ENCODE measurements around the gene FAM120A. TPM values are rescaled to one million over a fixed set of nuclear protein-coding genes. Genes with fewer than 3 reads are reported as not detected.

FAM120A gene
- total RNA-seq, 1 donor from 2014 or later = 59.3 TPM

GRCh38 chr9:93610206-93610605 is 158.7 kb downstream of the FAM120A start:
- Mint-ChIP-seq H3K27me3 (no peaks in the 10 kb centered on the region), H3K4me1 (ENCODE audit: low read depth) (peaks cover 3% of the 10 kb centered on the region), H3K36me3 (ENCODE audit: insufficient read depth) (peaks cover 32% of the 10 kb centered on the region), H3K4me3 (ENCODE audit: low read depth) (no peak overlapping the region), H3K27ac (no peak overlapping the region), H3K9me3 (ENCODE audit: low read depth) (peaks cover 32% of the 10 kb centered on the region)
- TF ChIP-seq CTCF (IDR thresholded peaks at IDR 0.05; ENCODE audit: unreplicated experiment) = no peak
- no peak for DNase-seq (ENCODE audit: low spot score, unreplicated experiment)

GRCh38 chr9:93612052-93612795 is 160.7 kb downstream of the FAM120A start:
- peaks cover 3% of the 10 kb centered on the region for H3K4me1 Mint-ChIP-seq (ENCODE audit: low read depth)
- H3K36me3 Mint-ChIP-seq (ENCODE audit: insufficient read depth) = peaks cover 19% of the 10 kb centered on the region
- no peak for DNase-seq (ENCODE audit: low spot score, unreplicated experiment)
- peaks cover 19% of the 10 kb centered on the region for H3K9me3 Mint-ChIP-seq (ENCODE audit: low read depth)
- H3K27ac Mint-ChIP-seq = no peak overlapping the region
- H3K4me3 Mint-ChIP-seq (ENCODE audit: low read depth) = no peak overlapping the region
- no peaks in the 10 kb centered on the region for H3K27me3 Mint-ChIP-seq
- TF ChIP-seq CTCF (IDR thresholded peaks at IDR 0.05; ENCODE audit: unreplicated experiment) = no peak

GRCh38 chr9:93612796-93613154 is 161.3 kb downstream of the FAM120A start:
- Mint-ChIP-seq H3K4me3 (ENCODE audit: low read depth) (no peak overlapping the region), H3K4me1 (ENCODE audit: low read depth) (peaks cover 3% of the 10 kb centered on the region), H3K36me3 (ENCODE audit: insufficient read depth) (peaks cover 17% of the 10 kb centered on the region), H3K27me3 (no peaks in the 10 kb centered on the region), H3K9me3 (ENCODE audit: low read depth) (peaks cover 17% of the 10 kb centered on the region), H3K27ac (no peak overlapping the region)
- TF ChIP-seq CTCF (IDR thresholded peaks at IDR 0.05; ENCODE audit: unreplicated experiment) = no peak
- no peak for DNase-seq (ENCODE audit: low spot score, unreplicated experiment)

GRCh38 chr9:93613174-93613573 is 161.7 kb downstream of the FAM120A start:
- TF ChIP-seq CTCF (IDR thresholded peaks at IDR 0.05; ENCODE audit: unreplicated experiment) = no peak
- Mint-ChIP-seq H3K27ac (no peak overlapping the region), H3K4me1 (ENCODE audit: low read depth) (peaks cover 3% of the 10 kb centered on the region), H3K9me3 (ENCODE audit: low read depth) (peaks cover 14% of the 10 kb centered on the region), H3K4me3 (ENCODE audit: low read depth) (no peak overlapping the region), H3K27me3 (no peaks in the 10 kb centered on the region), H3K36me3 (ENCODE audit: insufficient read depth) (peaks cover 16% of the 10 kb centered on the region)
- no peak for DNase-seq (ENCODE audit: low spot score, unreplicated experiment)

GRCh38 chr9:93613791-93614190 is 162.3 kb downstream of the FAM120A start:
- H3K27ac Mint-ChIP-seq = no peak overlapping the region
- DNase-seq (ENCODE audit: low spot score, unreplicated experiment) = no peak
- no peaks in the 10 kb centered on the region for H3K27me3 Mint-ChIP-seq
- H3K4me3 Mint-ChIP-seq (ENCODE audit: low read depth) = no peak overlapping the region
- H3K9me3 Mint-ChIP-seq (ENCODE audit: low read depth) = peaks cover 13% of the 10 kb centered on the region
- peaks cover 3% of the 10 kb centered on the region for H3K4me1 Mint-ChIP-seq (ENCODE audit: low read depth)
- TF ChIP-seq CTCF (IDR thresholded peaks at IDR 0.05; ENCODE audit: unreplicated experiment) = no peak
- H3K36me3 Mint-ChIP-seq (ENCODE audit: insufficient read depth) = peaks cover 13% of the 10 kb centered on the region

Measured in progenitor cell of endocrine pancreas (in vitro differentiated cells).